A549 (cell line): ENCODE data around the gene ITGB1BP2.
"Not testable (repeated sequence)": the region's sequence is repeated elsewhere in the genome, so short reads cannot be mapped to it uniquely, and the experiment has no call there.

Experiments
- JUNB ChIP-seq: fragments of >200 bp; sonication (Bioruptor Twin); formaldehyde crosslinking; IDR thresholded peaks from 2 replicates; pipeline ENCODE4 v1.6.1; 2016
- POLR2A ChIP-seq: IDR thresholded peaks from 2 replicates; pipeline ENCODE4 v1.6.1; 2012; ENCODE audit warnings: mild to moderate bottlenecking, low read length
- RARB ChIP-seq: fragments of 250-450 bp; sonication (Bioruptor Pico); IDR thresholded peaks from 2 replicates; pipeline ENCODE4 v1.8.0; 2021; ENCODE audit warnings: mild to moderate bottlenecking, moderate library complexity

- not testable (repeated sequence) for TF ChIP-seq POLR2A, RARB, JUNB
These were observed 15.4 kb downstream of the ITGB1BP2 start for GRCh38 chrX:71316959-71317358.
